Body of pancreas (tissue), 4 donors: Measurements from ENCODE around the gene LEFTY1.

Experiments used
- POLR2A ChIP-seq, 3 donors: fragments of 450-650 bp; IDR thresholded peaks; one replicate each; pipeline ENCODE4 v1.6.1; 2016; ENCODE audit warnings: antibody characterized with exemption in 3 of 3, mild to moderate bottlenecking in 2 of 3
- TF ChIP-seq, protein P1 (sequence below), 7 experiments: fragments of 450-650 bp in 4 of 7; fragments of 200-600 bp in 3 of 7; sonication (generic) in 3 of 7; IDR thresholded peaks; one replicate each; pipeline ENCODE4 v1.5.1; 2016 to 2019; ENCODE audit warnings: antibody characterized with exemption in 7 of 7

DNA sequence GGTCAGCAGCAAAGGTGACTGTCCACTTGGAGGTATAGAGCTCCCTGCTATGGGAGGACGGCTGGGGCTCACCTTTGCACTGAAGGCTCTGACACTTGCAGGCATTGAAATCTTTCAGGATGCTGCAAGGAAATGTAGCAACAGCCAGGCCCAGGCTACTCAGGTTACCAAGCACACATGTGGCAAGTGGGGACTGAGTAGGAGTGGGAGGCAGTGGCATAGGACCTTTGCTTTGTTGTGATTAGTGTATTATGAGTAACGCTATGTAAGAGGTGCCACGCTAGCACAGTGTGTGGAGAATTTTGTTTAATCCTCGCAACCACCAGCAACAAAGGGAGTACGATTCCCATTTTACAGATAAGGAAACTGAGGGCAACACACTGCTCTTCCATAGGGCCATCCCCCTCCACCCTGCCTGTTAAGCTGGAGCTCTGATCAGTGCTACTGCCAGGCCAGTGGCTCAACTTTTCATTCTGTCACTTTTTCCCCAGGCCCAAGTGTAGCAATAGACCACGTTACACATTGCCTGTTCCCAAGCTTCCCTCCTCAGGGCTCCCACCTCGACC lies 28.0 kb downstream of the LEFTY1 start:
- TF ChIP-seq, protein P1, sequence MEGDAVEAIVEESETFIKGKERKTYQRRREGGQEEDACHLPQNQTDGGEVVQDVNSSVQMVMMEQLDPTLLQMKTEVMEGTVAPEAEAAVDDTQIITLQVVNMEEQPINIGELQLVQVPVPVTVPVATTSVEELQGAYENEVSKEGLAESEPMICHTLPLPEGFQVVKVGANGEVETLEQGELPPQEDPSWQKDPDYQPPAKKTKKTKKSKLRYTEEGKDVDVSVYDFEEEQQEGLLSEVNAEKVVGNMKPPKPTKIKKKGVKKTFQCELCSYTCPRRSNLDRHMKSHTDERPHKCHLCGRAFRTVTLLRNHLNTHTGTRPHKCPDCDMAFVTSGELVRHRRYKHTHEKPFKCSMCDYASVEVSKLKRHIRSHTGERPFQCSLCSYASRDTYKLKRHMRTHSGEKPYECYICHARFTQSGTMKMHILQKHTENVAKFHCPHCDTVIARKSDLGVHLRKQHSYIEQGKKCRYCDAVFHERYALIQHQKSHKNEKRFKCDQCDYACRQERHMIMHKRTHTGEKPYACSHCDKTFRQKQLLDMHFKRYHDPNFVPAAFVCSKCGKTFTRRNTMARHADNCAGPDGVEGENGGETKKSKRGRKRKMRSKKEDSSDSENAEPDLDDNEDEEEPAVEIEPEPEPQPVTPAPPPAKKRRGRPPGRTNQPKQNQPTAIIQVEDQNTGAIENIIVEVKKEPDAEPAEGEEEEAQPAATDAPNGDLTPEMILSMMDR (IDR thresholded peaks at IDR 0.05): no peak
- TF ChIP-seq POLR2A (IDR thresholded peaks at IDR 0.05): no peak
